GM18520 (cell line): Measurements from ENCODE around the gene SFXN2.
"Not testable (repeated sequence)": the region's sequence is repeated elsewhere in the genome, so short reads cannot be mapped to it uniquely, and the experiment has no call there.

Source experiments
- ATAC-seq: cut with Tn5 transposase; IDR thresholded peaks from one replicate; pipeline ENCODE4 v1.9.1; 2021; ENCODE audit not compliant: unreplicated experiment

SFXN2 gene

GRCh38 chr10:102752266-102752930 is 38.0 kb downstream of the SFXN2 start:
- ATAC-seq: no peak

- ATAC-seq: no peak
Measured at GRCh38 chr10:102752934-102753664, 38.7 kb downstream of the SFXN2 start.

- ATAC-seq: no peak
Measured at GRCh38 chr10:102753718-102754117, 39.3 kb downstream of the SFXN2 start.

GRCh38 chr10:102757323-102757722 is 42.9 kb downstream of the SFXN2 start:
- ATAC-seq: no peak

- ATAC-seq: no peak
Measured at GRCh38 chr10:102758240-102758932, 44.0 kb downstream of the SFXN2 start.

- not testable (repeated sequence) for ATAC-seq
Measured at GRCh38 chr10:102758933-102759262, 44.5 kb downstream of the SFXN2 start.

- no peak for ATAC-seq
Measured at GRCh38 chr10:102759497-102760210, 45.2 kb downstream of the SFXN2 start.

GRCh38 chr10:102761981-102762380 is 47.5 kb downstream of the SFXN2 start:
- no peak for ATAC-seq

- ATAC-seq: no peak
Measured at GRCh38 chr10:102762401-102763015, 48.1 kb downstream of the SFXN2 start.

- no peak for ATAC-seq
Measured at GRCh38 chr10:102763037-102763607, 48.7 kb downstream of the SFXN2 start.

GRCh38 chr10:102764470-102765161 is 50.2 kb downstream of the SFXN2 start:
- no peak for ATAC-seq

GRCh38 chr10:102765336-102765735 is 50.9 kb downstream of the SFXN2 start:
- no peak for ATAC-seq

GRCh38 chr10:102767428-102768160 is 53.2 kb downstream of the SFXN2 start:
- no peak for ATAC-seq

- ATAC-seq: no peak
Measured at GRCh38 chr10:102769375-102770107, 55.1 kb downstream of the SFXN2 start.

- no peak for ATAC-seq
Measured at GRCh38 chr10:102770108-102770482, 55.7 kb downstream of the SFXN2 start.

- ATAC-seq: no peak
Measured at GRCh38 chr10:102770792-102771191, 56.4 kb downstream of the SFXN2 start.

- no peak for ATAC-seq
Measured at GRCh38 chr10:102773320-102773719, 58.9 kb downstream of the SFXN2 start.

GRCh38 chr10:102773986-102774385 is 59.5 kb downstream of the SFXN2 start:
- ATAC-seq: no peak
